HG03097 (cell line): ENCODE data around the gene TMEM33.
A peak's percentile ranks its signal among the peaks of the same experiment; 100 is the strongest.
"Not testable (repeated sequence)": the region's sequence is repeated elsewhere in the genome, so short reads cannot be mapped to it uniquely, and the experiment has no call there.

Source experiments
- ATAC-seq: cut with Tn5 transposase; IDR thresholded peaks from one replicate; pipeline ENCODE4 v1.9.1; 2021; ENCODE audit not compliant: unreplicated experiment, low FRiP score

Gene TMEM33, protein sequence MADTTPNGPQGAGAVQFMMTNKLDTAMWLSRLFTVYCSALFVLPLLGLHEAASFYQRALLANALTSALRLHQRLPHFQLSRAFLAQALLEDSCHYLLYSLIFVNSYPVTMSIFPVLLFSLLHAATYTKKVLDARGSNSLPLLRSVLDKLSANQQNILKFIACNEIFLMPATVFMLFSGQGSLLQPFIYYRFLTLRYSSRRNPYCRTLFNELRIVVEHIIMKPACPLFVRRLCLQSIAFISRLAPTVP

DNA sequence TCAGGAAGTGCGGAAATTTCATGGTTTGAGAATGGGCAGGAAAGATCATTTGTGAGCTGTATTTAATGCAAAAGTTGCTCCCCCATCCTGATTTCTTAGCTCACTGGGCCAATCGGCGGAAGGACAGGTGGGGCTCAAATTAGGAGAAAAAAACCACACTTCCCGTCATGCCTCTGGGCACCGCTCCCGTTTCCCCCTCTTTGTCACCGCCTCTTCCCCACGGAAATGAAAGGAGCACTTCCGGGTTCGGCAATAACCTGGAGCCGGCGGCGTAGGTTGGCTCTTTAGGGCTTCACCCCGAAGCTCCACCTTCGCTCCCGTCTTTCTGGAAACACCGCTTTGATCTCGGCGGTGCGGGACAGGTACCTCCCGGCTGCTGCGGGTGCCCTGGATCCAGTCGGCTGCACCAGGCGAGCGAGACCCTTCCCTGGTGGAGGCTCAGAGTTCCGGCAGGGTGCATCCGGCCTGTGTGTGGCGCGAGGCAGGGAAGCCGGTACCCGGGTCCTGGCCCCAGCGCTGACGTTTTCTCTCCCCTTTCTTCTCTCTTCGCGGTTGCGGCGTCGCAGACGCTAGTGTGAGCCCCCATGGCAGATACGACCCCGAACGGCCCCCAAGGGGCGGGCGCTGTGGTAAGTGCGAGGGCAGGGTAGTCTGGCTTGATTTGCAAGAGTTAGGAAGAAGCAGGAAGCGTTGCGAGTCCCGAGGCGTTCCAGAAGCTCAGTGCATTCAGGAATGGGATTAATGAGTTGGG, at the start of gene TMEM33:
Gene TMEM33 (plus strand): TSS at position 529 of the 751 bp plus-strand sequence. CDS start 56 bp downstream, at position 585.
- peak; percentile 88 for ATAC-seq

DNA sequence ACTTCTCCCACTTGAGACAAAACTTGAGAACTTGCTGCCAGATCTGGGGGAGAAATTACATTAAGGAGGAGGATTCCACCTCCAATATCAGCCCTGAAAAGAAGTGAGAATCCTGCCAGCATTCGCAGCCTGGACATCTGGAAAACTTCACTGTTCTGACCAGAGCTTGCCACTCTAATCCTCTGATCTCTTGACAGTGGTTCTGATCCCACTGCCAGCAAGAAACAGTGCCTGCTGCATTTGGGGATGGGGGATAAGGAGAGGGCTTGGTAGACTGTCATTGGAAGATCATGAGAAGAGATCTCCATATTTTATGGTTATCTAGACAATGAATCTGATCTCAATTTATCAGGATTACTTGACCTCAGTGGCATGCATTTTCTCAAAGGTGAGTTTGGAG, 49.8 kb upstream of the TMEM33 start:
- no peak for ATAC-seq

DNA sequence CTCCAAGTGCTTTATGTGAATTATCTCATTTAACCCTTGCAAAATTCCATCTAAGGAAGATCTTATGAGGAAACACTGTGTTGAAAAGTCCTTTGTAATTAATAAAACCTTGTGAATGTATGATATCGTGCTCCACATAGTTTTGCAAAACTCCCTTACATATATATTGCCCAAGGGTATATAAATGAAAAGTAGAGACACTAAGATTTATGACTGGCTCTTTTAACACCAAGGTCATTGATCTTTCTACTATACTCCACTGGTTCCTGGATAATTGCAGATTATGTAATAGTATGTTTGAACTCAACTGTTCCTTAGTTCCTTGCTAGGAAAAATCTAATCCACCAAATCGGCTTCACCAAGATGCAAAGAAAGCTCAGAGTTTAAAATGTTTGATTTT, 48.0 kb upstream of the TMEM33 start:
- no peak for ATAC-seq

DNA sequence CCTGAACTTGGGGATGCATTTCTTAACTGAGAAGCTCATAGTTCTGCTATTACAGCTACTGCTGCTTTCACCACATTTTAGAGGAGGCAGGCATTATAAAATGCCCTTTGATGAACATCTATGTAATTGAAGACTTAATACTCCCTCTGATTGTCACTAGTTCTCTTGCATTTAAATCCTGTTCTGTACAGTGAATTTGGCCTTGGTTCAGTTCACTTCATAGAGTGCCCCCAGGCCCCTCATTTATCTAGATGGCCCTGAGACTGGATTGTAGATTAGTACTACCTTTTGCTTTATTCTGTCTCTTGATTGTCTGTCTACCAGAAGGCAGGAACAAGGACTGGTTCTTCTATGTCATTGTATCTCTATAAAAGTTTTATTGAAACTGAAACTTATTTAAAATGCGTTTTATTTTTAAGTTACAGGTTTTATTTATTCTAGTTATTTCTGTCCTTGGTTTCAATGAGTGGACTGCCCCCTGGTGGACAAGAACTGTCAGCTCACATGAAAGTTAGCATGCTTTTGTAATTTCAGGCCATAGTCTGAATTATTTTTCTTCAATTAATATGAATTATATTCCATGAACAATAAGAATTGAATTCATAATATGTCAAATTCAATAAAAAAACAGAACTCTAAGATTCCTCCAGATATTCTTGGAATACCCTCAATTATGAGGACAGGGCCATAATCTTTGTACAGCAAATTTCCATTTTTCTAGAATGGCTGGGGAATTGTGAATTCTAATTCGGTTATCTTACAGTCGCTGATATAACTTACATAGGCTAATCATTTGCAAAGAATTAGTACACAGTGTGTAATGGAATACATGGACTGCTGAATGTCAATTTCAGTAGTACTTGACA, 47.2 kb upstream of the TMEM33 start:
- no peak for ATAC-seq

DNA sequence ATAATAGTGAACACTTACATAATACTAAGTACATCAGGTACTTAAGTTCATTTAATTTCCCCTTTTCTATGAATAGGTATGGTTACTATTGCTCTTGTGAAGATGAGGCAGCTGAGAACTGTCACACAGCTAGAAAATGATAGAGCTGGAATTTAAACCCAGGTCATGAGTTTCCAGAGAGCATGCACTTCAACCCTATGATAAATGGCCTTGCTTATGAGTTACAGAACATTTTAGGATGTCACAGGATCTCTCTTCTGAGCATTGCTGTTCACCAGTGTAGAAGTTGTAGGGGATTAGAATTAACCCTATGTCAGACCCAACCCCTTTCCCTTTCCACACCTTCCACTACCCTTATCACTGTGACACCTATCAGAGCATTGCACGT, 46.5 kb upstream of the TMEM33 start:
- ATAC-seq = no peak

DNA sequence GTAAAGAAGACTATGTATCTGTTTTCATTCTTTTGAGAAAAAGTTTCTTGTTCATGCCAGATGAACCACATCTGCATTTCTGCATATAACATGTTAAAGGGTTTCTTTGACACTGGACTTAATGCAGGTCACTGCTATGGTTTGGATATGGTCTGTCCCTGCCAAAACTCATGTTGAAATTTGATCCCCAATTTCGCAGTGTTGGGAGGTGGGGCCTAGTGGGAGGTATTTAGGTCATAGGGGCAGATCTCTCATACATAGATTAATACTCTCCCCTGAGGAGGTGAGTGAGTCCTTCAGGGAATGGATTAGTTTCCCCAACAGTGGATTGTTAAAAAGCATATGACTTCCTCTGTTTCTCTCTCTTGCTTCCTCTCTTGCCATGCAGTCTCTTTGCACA, 45.9 kb upstream of the TMEM33 start:
- no peak for ATAC-seq

DNA sequence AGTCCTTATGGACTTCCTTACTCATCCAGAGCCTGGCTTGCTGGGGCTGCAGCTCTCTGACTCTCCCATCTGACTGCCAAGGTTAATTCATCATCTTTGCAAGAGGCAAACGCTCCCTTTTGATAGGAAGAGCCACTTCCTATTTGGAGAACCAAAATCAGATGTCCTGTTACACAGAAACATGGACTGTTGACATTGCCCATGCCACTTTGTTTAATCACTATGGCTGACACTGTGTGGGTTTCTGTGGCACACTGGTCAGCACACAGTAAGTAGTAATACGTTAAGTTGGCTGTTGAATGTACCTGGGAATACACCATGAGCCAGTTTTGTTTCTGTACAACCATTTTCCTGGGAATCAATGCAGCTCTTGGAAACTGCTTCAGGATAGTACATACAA, 45.1 kb upstream of the TMEM33 start:
- no peak for ATAC-seq

DNA sequence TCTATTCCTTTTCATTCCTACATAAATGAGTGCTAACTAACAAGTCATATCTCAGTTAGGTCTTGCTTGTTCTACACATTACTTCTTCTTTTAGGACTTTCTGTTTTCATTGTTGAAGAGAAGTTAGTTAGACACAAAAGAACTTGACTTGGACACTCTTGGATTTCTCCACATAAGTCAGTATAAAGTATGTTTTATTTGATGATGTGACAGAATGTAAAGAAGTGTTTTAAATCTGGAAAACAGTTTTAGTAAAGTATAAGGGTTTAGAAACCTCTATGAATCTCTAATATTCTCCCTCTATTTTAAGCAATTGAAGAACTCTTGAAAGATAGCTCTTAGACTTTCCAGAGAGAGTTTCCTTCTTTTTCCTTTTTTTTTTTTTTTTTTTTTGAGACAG, 38.6 kb upstream of the TMEM33 start:
- no peak for ATAC-seq

DNA sequence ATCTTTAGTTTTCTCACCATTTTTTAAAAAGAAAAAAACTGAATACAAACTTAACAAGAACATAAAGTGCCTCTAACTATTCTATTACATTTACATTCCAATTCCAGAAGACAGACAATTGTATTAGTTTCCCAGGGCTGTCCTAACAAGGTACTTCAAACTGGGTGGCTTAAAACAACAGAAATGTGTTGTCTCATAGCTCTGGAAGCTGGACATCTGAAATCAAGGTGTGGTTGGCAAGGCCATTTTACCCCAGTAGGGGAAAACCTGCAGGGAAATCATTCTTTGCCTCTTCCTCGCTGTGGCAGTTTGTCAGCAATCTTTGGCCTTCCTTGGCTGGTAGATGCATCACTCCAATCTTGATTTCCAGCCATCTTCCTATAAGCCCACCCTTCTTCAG, 37.5 kb upstream of the TMEM33 start:
- ATAC-seq = no peak

DNA sequence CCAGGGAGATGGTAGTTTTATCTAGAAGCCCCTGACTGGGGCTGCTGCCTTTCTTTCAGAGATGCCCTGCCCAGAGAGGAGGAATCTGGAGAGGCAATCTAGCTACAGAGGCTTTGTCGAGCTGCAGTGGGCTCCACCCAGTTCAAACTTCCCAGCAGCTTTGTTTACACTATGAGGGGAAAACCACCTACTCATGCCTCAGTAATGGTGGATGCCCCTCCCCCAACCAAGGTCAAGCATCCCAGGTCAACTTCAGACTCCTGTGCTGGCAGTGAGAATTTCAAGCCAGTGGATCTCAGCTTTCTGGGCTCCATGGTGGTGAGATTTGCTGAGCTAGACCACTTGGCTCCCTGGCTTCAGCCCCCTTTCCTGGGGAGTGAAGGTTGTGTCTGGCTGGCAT, 26.1 kb upstream of the TMEM33 start:
- ATAC-seq = not testable (repeated sequence)

DNA sequence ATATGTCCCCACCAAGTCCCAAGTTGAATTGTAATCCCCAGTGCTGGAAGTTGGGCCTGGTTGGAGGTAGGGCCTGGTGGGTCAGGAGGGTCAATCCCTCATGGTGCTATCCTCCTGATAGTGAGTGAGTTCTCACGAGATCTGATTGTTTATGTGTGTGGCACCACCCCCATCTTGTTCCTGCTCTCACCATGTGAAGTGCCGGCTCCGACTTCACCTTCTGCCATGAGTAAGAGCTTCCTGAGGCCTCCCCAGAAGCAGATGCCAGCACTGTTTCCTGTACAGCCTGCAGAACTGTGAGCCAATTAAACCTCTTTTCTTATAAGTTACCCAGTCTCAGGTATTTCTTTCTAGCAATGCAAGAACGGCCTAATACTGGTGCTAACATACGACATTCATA, 22.7 kb upstream of the TMEM33 start:
- no peak for ATAC-seq

DNA sequence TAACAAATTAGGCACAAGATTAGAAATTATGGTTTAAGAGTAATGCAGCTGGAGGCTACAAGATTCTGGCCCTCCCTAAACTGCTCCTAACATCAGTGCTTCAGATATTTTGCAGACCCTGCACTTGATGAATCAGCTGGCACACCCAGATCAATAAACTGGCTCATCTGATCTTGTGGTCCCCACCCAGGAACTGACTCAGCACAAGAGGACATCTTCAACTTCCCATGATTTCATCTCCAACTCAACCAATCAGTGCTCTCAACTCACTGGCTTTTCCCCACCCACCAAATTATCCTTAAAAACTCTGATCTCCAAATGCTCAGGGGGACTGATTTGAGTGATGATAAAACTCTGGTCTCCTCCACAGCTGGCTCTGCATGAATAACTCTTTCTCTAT, 21.7 kb upstream of the TMEM33 start:
- no peak for ATAC-seq

DNA sequence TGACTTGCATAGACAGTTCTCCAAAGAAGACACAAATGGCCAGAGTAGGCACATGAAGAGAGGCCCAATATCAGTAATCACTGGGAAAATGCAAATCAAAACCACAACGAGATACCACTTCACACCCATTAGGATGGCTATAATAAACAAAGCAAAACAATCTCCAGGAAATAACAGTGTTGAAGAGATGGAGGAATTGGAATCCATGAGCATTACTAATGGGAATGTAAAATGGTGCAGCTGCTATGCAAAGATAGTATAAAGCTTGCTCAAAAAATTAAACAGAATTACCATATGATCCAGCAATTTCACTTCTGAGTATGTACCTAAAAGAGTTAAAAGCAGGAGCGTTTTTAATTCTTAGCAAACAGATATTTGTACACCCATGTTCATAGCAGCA, 17.0 kb upstream of the TMEM33 start:
- ATAC-seq = no peak

DNA sequence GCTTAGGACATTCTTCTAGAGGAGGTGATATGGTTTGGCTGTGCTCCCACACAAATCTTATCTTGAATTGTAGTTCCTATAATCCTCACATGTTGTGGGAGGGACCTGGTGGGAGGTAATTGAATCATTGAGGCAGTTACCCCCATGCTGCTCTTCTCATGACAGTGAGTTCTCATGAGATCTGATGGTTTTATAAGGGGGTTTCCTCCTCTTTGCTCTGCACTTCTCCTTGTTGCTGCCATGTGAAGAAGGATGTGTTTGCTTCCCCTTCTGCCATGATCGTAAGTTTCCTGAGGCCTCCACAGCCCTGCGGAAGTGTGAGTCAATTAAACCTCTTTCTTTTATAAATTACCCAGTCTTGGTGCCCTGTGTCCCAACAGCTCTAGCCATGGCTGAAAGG, 14.8 kb upstream of the TMEM33 start:
- not testable (repeated sequence) for ATAC-seq

DNA sequence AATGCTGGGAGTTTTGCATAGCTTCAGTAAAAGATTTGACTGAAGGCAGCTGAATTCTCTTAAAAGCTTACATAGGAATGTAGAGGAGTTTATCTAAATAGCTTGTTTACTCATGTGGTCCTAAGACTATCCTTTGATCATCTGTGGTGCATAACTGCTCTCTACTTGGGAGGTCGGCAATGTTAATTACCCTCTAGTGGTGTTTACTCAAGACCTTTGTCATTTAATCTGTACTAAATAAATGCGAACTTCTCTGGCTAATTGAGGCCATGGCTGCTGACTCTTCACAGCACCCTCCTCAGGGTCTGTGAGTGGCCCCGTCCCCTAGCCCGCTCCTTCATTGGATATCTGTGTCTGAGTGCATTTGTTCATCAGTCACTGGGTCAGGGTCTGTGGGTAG, 13.8 kb upstream of the TMEM33 start:
- no peak for ATAC-seq

DNA sequence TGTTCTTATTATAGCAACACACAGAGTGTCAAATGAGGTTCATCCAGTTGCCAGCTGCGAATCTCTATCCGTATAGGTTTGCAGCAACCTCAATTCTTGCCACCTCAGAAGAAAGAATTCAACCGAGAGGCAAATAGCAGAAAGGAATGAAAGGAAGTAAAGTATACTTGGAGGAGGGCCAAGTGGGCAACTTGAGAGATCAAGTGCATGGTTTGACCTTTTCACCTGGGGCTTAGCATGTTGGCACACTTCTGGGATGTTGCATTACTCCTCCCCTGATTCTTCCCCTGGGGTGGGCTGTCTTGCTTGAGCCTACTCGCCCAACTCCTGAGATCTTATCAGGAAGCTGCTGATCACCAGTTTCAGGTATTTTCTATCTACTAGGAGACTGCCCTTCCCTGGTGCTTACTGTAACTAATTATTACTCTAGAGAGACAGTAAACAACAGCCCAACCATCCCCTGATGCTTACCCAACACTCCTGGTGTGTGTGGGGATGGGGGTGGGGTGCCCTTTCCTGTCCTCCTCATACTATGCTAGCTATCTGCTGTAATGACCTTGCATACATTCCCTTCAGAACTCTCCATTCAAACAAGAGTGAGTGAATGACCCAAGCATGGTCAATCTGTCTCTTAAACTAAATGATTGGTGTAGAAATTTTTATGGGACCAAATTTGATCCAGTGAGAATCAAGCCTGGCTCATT, 7.3 kb upstream of the TMEM33 start:
- no peak for ATAC-seq

DNA sequence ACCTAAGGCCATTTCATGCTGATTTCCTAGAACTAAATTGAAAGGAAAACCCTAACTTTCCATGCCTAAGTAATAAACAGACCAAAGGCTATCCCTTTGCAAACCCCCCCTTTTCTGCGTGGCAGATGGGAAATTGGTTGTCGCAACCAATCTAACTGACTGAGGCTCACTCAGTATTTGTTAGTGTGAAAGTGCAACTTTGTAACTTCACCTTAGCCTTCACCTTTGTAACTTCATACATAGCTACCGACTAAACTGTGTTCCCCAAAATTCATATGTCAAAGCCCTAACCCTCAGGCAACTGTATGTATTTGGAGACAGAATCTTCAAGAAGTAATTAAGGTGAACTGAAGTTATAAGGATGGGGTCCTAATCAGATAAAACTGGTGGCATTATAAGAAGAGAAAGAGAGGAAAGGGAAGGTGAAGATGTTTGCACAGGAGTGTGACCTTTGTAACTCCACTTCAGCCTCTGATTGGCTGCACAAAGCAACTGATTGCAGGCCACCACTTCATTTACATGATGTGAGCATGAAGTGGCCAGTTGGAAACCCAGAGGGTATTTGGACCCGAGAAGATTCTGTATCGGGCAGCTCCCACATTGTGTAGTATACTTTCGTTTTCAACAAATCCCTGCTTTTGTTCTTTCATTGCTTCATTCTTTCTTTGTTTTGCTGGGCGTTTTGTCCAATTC, 4.9 kb upstream of the TMEM33 start:
- ATAC-seq = no peak

DNA sequence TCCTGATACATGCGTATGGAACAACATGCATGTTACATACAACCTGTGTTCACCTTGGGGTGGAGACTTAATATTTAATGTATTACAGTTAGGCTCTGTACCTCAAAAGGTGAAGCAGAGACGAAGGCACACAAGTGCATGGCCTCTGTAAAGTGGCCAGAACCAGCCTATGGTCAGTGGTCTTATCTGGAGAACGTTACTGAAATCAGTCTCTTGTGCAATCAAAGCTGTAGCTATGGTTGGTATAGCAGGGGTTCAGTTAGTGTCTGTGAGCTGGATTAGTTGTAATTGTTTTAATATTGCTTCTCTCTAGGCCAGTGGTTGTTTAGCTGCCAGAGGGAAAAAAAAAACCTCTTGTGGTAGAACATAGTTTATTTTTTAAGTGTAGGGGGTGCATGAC, 2.2 kb upstream of the TMEM33 start:
- ATAC-seq = no peak

DNA sequence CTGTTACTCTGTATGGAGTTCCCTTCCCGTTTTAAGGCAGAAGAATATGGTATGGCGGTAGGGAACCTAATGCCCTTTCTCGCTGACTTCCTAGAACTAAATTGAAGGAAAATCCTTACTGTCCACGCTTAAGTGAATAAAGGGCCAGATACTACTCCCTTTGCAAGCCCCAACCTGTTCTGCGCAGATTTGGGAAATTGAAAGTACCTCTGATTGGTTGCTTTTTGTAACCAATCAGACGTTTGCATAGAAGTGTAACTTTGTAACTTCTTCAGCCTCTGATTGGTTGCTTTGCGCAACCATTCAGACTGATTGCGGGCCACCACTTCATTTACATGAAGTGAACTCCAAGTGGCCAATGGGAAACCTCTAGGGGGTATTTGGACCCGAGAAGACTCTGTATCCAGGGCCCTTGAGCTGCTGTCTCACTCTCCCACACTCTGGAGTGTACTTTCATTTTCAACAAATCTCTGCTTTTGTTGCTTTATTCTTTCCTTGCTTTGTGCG, 1.2 kb upstream of the TMEM33 start:
- no peak for ATAC-seq

DNA sequence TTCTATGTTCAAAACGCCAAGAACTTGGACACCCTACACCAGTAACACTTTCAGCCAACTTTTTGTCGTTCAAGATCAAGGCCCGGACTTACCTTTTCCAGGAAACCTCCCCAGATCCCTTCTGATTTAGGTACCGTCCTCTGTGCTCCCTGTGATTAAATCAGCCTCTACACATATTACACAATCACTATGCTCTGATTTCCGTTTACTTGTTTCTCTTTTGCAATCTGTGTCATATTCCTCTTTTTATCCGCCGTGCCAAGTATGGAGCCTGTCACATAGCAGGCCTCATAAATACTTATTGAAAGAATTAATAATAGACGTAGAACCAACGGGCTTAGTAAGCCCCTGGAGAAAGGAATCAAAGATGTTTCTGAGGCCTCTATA, 722 bp upstream of the TMEM33 start:
- ATAC-seq = no peak
